T-helper 1 cell treated with Interleukin-12 subunit alpha and Interleukin-12 subunit beta and Interleukin-4 antibody, amounts not matched to agents 30 μg/mL and 1 μg/mL, for 36 hours (primary cell): ENCODE data around the gene GPR162.

Experiments used
- H3K27ac Mint-ChIP-seq: one replicate; pipeline ENCODE4 v1.8.0; 2021; ENCODE audit warnings: mild to moderate bottlenecking, mixed read lengths
- H3K27me3 Mint-ChIP-seq: one replicate; pipeline ENCODE4 v1.8.0; 2021; ENCODE audit warnings: low read depth, mixed read lengths
- H3K36me3 Mint-ChIP-seq: one replicate; pipeline ENCODE4 v1.8.0; 2021; ENCODE audit warnings: low read depth, mixed read lengths
- H3K4me1 Mint-ChIP-seq: one replicate; pipeline ENCODE4 v1.8.0; 2021; ENCODE audit warnings: low read depth, mixed read lengths
- H3K4me3 Mint-ChIP-seq: one replicate; pipeline ENCODE4 v1.8.0; 2021; ENCODE audit warnings: mild to moderate bottlenecking, moderate library complexity, mixed read lengths
- H3K9me3 Mint-ChIP-seq: one replicate; pipeline ENCODE4 v1.8.0; 2021; ENCODE audit warnings: mixed read lengths

Gene GPR162

DNA sequence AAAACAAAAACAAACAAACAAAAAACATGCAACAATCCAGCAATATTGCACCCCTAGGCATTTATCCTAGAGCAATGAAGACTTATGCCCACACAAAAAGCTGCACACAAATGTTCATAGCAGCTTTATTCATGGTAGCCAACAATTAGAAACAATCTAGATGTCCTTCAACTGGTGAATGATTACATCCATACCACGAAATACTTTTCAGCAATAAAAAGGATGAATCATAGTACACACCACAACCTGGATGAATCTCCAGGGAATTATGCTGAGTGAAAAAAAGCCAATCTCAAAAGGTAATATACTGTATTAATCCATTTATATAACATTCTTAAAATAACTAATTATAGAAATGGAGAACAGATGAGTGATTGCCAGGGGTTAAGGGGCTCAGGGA lies 14.5 kb upstream of the GPR162 start:
- H3K27me3 Mint-ChIP-seq = no peaks in the 10 kb centered on the region
- H3K4me3 Mint-ChIP-seq = no peak overlapping the region
- H3K36me3 Mint-ChIP-seq = peaks cover 38% of the 10 kb centered on the region
- no peaks in the 10 kb centered on the region for H3K9me3 Mint-ChIP-seq
- H3K4me1 Mint-ChIP-seq = peaks cover 14% of the 10 kb centered on the region
- H3K27ac Mint-ChIP-seq = no peak overlapping the region

DNA sequence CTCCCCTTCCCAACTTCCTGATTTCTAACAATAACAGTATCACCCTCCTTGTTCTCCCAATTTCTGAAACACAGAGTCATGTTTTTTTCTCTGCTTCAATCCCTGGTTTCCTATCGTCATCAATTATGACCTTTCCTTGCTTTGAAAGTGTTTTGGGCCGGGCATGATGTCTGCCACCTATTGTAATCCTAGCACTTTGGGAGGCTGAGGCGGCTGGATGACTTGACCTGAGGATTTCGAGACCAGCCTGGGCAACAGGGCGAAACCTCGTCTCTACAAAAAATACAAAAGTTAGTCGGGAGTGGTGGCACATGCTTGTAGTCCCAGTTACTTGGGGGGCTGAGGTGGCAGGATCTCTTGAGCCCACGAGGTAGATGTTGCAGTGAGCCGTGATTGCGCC lies 12.6 kb upstream of the GPR162 start:
- H3K27ac Mint-ChIP-seq = no peak overlapping the region
- no peaks in the 10 kb centered on the region for H3K9me3 Mint-ChIP-seq
- no peaks in the 10 kb centered on the region for H3K27me3 Mint-ChIP-seq
- H3K36me3 Mint-ChIP-seq = peaks cover 37% of the 10 kb centered on the region
- no peak overlapping the region for H3K4me3 Mint-ChIP-seq
- peaks cover 15% of the 10 kb centered on the region for H3K4me1 Mint-ChIP-seq

DNA sequence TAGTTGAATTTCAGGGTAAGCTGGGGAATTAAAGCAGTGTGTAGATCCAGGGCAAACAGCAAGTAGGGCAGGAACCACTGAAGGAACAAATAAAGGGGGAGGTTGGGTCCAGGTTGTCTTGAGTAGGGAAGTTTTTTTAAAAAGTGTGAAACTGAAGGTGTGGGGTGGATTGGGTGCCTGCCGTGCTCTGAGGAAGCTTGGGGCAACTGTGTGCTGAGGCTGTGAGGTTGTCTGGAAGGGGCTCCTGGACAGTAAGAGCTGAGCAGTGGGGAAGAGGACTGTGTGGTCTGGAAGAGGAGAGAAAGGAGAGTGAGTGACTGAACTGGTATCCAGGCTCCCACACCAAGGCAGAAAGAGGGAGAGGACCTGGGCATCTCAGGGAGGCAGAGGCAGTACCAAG lies 10.9 kb upstream of the GPR162 start:
- peaks cover 42% of the 10 kb centered on the region for H3K36me3 Mint-ChIP-seq
- H3K4me3 Mint-ChIP-seq = no peak overlapping the region
- no peaks in the 10 kb centered on the region for H3K27me3 Mint-ChIP-seq
- peak overlapping the region; percentile 8 for H3K27ac Mint-ChIP-seq
- H3K4me1 Mint-ChIP-seq = peaks cover 14% of the 10 kb centered on the region
- H3K9me3 Mint-ChIP-seq = no peaks in the 10 kb centered on the region

DNA sequence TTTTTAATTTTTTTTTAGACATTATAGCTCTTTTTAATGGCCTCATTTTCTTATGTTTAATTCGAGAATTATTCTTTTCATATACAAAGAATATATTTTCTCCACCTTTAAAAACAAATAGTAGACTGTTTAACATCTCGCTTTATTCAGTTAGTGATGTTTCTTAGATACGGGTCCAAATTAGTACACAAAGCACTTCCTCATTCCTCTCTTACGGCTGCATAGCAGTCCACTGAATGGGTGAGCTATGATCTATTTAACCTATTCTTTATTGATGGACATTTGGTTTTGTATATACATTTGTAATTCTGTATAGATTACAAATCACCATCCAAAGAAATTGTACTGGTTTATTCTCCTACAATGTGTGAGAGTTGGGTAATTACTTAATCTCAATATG lies 8.3 kb upstream of the GPR162 start:
- H3K36me3 Mint-ChIP-seq = peaks cover 57% of the 10 kb centered on the region
- no peaks in the 10 kb centered on the region for H3K27me3 Mint-ChIP-seq
- peaks cover 14% of the 10 kb centered on the region for H3K4me1 Mint-ChIP-seq
- no peak overlapping the region for H3K27ac Mint-ChIP-seq
- H3K4me3 Mint-ChIP-seq = no peak overlapping the region
- H3K9me3 Mint-ChIP-seq = no peaks in the 10 kb centered on the region

DNA sequence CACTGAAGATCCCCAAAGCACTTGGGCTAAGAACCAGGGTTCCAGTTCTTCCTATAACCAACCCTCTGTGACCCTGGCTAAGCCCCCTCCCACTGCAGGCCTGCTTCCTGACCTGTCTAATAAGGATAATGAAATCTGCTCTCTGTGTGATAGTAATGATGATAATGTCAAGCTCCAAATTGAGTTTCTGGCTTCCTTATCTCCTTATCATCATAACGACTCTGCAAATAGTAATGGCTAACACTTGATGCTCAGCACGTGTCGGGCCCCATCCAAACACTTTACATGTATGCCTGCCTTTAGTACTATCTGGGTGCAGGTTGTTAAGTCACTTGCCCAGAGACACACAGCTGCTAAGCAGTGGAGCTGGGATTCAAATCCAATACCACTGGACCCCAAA lies 5.0 kb upstream of the GPR162 start:
- peaks cover 15% of the 10 kb centered on the region for H3K4me1 Mint-ChIP-seq
- H3K27ac Mint-ChIP-seq = peak overlapping the region; percentile 45
- H3K9me3 Mint-ChIP-seq = no peaks in the 10 kb centered on the region
- peaks cover 54% of the 10 kb centered on the region for H3K36me3 Mint-ChIP-seq
- H3K4me3 Mint-ChIP-seq = no peak overlapping the region
- H3K27me3 Mint-ChIP-seq = no peaks in the 10 kb centered on the region

DNA sequence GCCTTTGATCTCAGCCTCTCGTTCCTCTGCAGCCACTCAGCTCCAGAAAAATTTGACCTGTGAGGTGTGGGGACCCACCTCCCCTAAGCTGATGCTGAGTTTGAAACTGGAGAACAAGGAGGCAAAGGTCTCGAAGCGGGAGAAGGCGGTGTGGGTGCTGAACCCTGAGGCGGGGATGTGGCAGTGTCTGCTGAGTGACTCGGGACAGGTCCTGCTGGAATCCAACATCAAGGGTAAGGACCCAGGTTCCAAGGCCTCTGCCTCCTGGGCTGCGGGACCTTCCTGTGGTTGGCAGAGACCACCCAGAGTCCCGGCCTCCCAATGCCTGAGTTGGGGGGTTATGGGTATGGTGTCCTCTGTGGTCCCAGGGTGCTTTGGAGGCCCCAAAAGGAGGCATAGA lies 4.5 kb upstream of the GPR162 start:
- no peaks in the 10 kb centered on the region for H3K9me3 Mint-ChIP-seq
- H3K27me3 Mint-ChIP-seq = peaks cover 3% of the 10 kb centered on the region
- H3K36me3 Mint-ChIP-seq = peaks cover 54% of the 10 kb centered on the region

DNA sequence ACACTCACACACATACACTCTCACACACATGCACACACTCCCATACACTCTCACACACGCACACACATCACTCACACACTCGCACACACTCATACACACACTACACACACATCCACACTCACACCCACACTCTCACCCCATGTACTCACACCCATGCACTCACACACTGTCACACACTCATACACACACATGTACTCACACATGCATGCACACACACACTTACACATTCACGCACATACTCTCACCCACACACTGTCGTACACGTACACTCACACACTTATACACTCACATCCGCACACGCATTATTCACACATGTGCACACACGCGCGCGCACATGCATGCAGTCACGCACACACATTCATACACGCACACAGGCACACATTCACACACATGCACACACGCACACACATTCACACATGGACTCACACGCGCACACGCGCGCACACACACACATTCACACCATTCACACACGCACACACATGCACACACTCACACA lies 3.9 kb upstream of the GPR162 start:
- Mint-ChIP-seq H3K9me3 (no peaks in the 10 kb centered on the region), H3K4me3 (no peak overlapping the region), H3K27ac (no peak overlapping the region), H3K36me3 (peaks cover 54% of the 10 kb centered on the region), H3K27me3 (peaks cover 10% of the 10 kb centered on the region), H3K4me1 (peaks cover 15% of the 10 kb centered on the region)

More for the DNA sequence above, 4.5 kb upstream of the GPR162 start:
- no peak overlapping the region for H3K4me3 Mint-ChIP-seq
- H3K27ac Mint-ChIP-seq = no peak overlapping the region
- peaks cover 15% of the 10 kb centered on the region for H3K4me1 Mint-ChIP-seq

DNA sequence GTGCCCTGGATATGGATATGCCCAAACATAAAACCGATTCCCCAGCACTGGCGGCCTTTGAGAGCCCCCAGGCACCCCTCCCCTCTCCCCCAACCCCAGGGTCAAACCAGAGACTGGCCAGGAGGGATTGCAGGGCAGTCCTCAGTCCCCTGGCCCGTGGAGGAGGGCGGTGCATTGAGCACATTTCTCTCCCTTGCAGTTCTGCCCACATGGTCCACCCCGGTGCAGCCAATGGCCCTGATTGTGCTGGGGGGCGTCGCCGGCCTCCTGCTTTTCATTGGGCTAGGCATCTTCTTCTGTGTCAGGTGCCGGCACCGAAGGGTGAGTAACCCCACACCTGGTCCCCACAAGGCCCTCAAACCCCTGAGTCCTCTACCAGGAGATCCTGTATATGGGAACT lies 3.4 kb upstream of the GPR162 start:
- Mint-ChIP-seq H3K9me3 (no peaks in the 10 kb centered on the region), H3K27ac (no peak overlapping the region), H3K4me1 (peaks cover 15% of the 10 kb centered on the region), H3K4me3 (no peak overlapping the region), H3K27me3 (peaks cover 15% of the 10 kb centered on the region), H3K36me3 (peaks cover 54% of the 10 kb centered on the region)

DNA sequence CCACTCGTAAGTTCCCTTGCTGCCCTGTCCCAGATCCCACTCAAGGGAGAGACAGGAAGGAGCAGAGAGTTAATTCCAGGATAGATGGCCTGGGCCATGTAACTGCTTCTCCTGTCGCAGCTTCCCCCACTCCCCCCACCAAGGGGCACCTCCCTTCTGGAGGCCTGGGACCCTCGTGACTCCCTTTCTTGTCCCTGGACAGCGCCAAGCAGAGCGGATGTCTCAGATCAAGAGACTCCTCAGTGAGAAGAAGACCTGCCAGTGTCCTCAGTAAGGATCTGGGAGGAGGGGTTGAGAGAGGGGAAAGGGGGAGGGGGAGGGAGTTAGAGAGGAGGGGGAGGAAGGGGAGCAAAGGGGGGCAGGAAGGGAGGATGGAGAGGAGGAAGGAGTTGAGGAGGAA lies 3.0 kb upstream of the GPR162 start:
- Mint-ChIP-seq H3K27me3 (peaks cover 16% of the 10 kb centered on the region), H3K4me1 (peaks cover 14% of the 10 kb centered on the region), H3K9me3 (no peaks in the 10 kb centered on the region), H3K4me3 (no peak overlapping the region), H3K27ac (no peak overlapping the region), H3K36me3 (peaks cover 50% of the 10 kb centered on the region)

DNA sequence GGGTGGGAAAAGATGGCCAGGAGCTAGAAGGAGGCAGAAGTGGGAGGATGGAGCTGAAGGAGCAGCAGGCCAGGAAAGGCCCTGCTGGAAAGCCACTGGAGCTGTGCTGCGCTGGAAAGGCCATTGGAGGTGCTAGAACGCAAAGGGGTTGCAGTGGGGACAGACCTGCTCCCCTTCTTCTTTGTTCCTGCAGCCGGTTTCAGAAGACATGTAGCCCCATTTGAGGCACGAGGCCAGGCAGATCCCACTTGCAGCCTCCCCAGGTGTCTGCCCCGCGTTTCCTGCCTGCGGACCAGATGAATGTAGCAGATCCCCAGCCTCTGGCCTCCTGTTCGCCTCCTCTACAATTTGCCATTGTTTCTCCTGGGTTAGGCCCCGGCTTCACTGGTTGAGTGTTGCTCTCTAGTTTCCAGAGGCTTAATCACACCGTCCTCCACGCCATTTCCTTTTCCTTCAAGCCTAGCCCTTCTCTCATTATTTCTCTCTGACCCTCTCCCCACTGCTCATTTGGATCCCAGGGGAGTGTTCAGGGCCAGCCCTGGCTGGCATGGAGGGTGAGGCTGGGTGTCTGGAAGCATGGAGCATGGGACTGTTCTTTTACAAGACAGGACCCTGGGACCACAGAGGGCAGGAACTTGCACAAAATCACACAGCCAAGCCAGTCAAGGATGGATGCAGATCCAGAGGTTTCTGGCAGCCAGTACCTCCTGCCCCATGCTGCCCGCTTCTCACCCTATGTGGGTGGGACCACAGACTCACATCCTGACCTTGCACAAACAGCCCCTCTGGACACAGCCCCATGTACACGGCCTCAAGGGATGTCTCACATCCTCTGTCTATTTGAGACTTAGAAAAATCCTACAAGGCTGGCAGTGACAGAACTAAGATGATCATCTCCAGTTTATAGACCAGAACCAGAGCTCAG lies 2.3 kb upstream of the GPR162 start:
- H3K4me3 Mint-ChIP-seq = no peak overlapping the region
- H3K36me3 Mint-ChIP-seq = peaks cover 44% of the 10 kb centered on the region
- H3K27ac Mint-ChIP-seq = peak overlapping the region; percentile 58
- H3K9me3 Mint-ChIP-seq = no peaks in the 10 kb centered on the region
- peaks cover 14% of the 10 kb centered on the region for H3K4me1 Mint-ChIP-seq
- H3K27me3 Mint-ChIP-seq = peaks cover 20% of the 10 kb centered on the region

DNA sequence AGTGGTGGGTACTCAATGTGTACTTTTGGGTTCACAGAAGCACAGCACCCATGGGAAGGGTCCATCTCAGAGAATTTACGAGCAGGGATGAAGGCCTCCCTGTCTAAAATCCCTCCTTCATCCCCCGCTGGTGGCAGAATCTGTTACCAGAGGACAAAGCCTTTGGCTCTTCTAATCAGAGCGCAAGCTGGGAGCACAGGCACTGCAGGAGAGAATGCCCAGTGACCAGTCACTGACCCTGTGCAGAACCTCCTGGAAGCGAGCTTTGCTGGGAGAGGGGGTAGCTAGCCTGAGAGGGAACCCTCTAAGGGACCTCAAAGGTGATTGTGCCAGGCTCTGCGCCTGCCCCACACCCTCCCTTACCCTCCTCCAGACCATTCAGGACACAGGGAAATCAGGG lies 1.5 kb upstream of the GPR162 start:
- Mint-ChIP-seq H3K9me3 (no peaks in the 10 kb centered on the region), H3K36me3 (peaks cover 38% of the 10 kb centered on the region), H3K4me3 (no peak overlapping the region)

DNA sequence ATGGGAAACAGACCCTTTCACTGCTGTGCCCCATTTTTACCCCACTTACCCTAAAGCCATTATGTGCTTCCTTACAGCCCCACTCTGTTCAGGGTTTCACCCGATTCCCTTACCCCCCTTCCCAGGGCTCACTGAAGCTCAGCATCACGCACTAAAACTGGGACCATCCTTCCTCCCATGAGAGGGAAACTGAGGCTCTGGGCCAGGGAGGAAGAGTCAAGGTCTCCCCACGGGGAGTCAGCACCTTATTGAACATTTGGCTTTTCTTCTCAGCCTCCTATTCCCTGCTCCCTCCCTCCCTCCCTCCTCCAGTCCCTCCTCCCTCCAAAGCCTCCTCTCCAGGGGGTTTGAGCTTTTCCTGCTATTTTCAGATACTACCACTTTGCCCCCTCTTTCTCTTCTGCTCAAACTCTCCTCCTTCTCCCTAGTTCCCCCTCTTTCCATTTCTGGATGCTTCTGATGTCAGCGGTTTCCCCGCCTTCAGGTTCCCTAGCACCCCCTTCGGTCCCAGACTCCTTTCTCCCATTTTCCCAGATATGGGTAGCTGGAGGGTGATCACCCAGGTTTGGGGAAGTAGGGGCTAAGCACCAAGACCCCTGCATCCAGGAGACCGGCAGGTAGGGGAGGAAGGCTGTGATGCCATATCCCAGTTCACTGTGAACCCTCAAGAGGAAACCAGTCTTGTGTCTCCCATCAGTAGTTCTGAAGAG lies 960 bp downstream of the GPR162 start:
- Mint-ChIP-seq H3K36me3 (peaks cover 22% of the 10 kb centered on the region), H3K9me3 (no peaks in the 10 kb centered on the region), H3K27ac (no peak overlapping the region), H3K27me3 (peaks cover 49% of the 10 kb centered on the region), H3K4me3 (peak overlapping the region; percentile 33), H3K4me1 (peaks cover 21% of the 10 kb centered on the region)

More for the DNA sequence above, 1.5 kb upstream of the GPR162 start:
- Mint-ChIP-seq H3K27me3 (peaks cover 27% of the 10 kb centered on the region), H3K4me1 (peaks cover 14% of the 10 kb centered on the region), H3K27ac (no peak overlapping the region)

DNA sequence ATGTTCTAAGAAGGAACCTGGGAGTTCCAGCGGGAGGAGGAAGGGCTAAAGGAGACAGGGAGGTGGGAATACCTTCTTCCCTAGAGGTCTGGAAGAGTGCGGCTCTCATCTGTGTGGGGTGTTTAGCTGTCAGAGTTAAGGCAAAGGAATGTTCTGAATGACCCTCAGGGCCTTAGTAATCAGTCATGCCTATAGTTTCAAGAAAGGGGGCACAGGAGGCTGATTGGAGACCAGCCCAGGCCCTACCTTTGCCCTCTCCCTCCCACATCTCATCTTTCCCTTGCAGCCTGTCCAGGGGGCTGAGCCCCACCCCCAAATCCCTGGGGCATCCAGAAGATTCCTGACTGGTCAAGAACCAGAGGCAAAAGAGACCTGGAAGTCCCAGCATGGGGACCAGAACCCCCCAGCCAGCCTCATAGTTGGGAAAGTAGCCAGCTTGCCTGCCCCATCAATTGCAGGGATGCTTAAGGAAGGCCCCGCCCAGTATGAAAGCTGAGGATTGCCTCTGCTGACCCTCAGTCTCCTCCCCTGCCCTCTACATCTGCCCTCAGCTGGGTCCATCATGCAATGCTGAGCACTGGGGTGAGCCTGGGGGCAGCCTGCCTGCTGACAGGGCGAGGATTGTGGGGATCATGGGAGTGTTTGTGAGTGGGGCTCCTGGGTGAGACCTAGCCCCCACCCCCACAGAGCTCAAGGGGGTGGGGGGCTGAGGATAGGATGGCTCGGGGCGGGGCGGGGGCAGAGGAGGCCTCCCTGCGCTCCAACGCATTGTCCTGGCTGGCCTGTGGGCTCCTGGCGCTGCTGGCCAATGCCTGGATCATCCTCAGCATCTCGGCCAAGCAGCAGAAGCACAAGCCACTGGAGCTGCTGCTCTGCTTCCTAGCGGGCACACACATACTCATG lies 1.8 kb downstream of the GPR162 start:
- Mint-ChIP-seq H3K9me3 (no peaks in the 10 kb centered on the region), H3K27ac (no peak overlapping the region), H3K36me3 (peaks cover 15% of the 10 kb centered on the region), H3K4me1 (peaks cover 23% of the 10 kb centered on the region), H3K27me3 (peaks cover 54% of the 10 kb centered on the region), H3K4me3 (no peak overlapping the region)

DNA sequence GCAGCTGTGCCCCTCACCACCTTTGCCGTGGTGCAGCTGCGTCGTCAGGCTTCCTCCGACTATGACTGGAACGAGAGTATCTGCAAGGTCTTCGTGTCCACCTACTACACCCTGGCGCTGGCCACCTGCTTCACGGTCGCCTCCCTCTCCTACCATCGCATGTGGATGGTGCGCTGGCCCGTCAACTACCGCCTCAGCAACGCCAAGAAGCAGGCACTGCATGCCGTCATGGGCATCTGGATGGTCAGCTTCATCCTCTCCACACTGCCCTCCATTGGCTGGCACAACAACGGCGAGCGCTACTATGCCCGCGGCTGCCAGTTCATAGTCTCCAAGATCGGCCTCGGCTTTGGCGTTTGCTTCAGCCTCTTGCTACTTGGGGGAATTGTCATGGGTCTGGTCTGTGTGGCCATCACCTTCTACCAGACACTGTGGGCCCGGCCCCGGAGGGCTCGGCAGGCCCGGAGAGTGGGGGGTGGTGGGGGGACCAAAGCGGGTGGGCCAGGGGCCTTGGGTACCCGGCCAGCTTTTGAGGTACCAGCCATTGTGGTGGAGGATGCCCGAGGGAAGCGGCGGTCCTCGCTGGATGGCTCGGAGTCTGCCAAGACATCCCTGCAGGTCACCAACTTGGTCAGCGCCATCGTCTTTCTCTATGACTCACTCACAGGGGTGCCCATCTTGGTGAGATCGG lies 2.6 kb downstream of the GPR162 start:
- Mint-ChIP-seq H3K9me3 (no peaks in the 10 kb centered on the region), H3K4me1 (peaks cover 29% of the 10 kb centered on the region), H3K27me3 (peaks cover 59% of the 10 kb centered on the region), H3K27ac (peak overlapping the region; percentile 17), H3K4me3 (no peak overlapping the region), H3K36me3 (peaks cover 9% of the 10 kb centered on the region)
